DND-41 (cell line): ENCODE measurements around the gene PAN3.
A peak's percentile ranks its signal among the peaks of the same experiment; 100 is the strongest.

Experiments
- ATAC-seq: fragments of 200-7000 bp; cut with Tn5 transposase; 3 replicates; pipeline ENCODE4 v1.9.1; 2021; ENCODE audit warnings: low read depth; ENCODE audit not compliant: insufficient read depth
- DNase-seq: peaks from one replicate; pipeline ENCODE4 v3.0.0-alpha.2; 2020
- H2AFZ ChIP-seq: 2 replicates; pipeline ENCODE4 v1.6.0; 2012; ENCODE audit warnings: low read depth, low read length
- H3K27ac ChIP-seq: 2 replicates; pipeline ENCODE4 v1.5.1; 2012; ENCODE audit warnings: low read length, inconsistent platforms
- H3K27me3 ChIP-seq: fragments of 200-600 bp; sonication (generic); 2 replicates; pipeline ENCODE4 v1.6.0; 2012; ENCODE audit warnings: low read length, mild to moderate bottlenecking, inconsistent platforms; ENCODE audit not compliant: insufficient read depth, poor library complexity
- H3K36me3 ChIP-seq: 2 replicates; pipeline ENCODE4 v1.5.1; 2012; ENCODE audit warnings: low read length, inconsistent platforms; ENCODE audit not compliant: insufficient read depth
- H3K4me1 ChIP-seq: 2 replicates; pipeline ENCODE4 v1.5.1; 2012; ENCODE audit warnings: mild to moderate bottlenecking, low read length; ENCODE audit not compliant: insufficient read depth
- H3K4me2 ChIP-seq: 2 replicates; pipeline ENCODE4 v1.6.0; 2012; ENCODE audit warnings: mild to moderate bottlenecking, moderate library complexity, low read length, inconsistent platforms; ENCODE audit not compliant: insufficient read depth
- H3K4me3 ChIP-seq, 2 experiments: fragments of 200-600 bp in 1 of 2; shearing (Covaris generic) in 1 of 2; 2 replicates each; pipeline ENCODE4 v1.5.1; 2012 to 2016; ENCODE audit warnings: inconsistent platforms in 2 of 2, low read length in 2 of 2, mild to moderate bottlenecking in 2 of 2, low read depth in 1 of 2, moderate library complexity in 1 of 2
- H3K79me2 ChIP-seq: 2 replicates; pipeline ENCODE4 v1.6.0; 2012; ENCODE audit warnings: low read length, inconsistent platforms; ENCODE audit not compliant: insufficient read depth
- H3K9ac ChIP-seq: 2 replicates; pipeline ENCODE4 v1.6.0; 2012; ENCODE audit warnings: low read depth, mild to moderate bottlenecking, inconsistent platforms, low read length, moderate library complexity
- H3K9me3 ChIP-seq: 2 replicates; pipeline ENCODE4 v1.5.1; 2012; ENCODE audit warnings: low read length, moderate library complexity, mild to moderate bottlenecking, inconsistent platforms; ENCODE audit not compliant: insufficient read depth, severe bottlenecking
- H4K20me1 ChIP-seq: 2 replicates; pipeline ENCODE4 v1.6.0; 2012; ENCODE audit warnings: low read length; ENCODE audit not compliant: insufficient read depth
- EZH2 ChIP-seq: IDR thresholded peaks from 3 replicates; pipeline ENCODE4 v1.6.1; 2012; ENCODE audit warnings: borderline replicate concordance, low read depth, mild to moderate bottlenecking, moderate library complexity, low read length, inconsistent platforms; ENCODE audit not compliant: severe bottlenecking
- TF ChIP-seq, protein P1 (sequence below): IDR thresholded peaks from 2 replicates; pipeline ENCODE4 v1.5.1; 2012; ENCODE audit warnings: borderline replicate concordance, low read length, moderate library complexity, mild to moderate bottlenecking; ENCODE audit not compliant: poor library complexity, severe bottlenecking; ENCODE audit errors: extremely low read depth

Gene PAN3

DNA sequence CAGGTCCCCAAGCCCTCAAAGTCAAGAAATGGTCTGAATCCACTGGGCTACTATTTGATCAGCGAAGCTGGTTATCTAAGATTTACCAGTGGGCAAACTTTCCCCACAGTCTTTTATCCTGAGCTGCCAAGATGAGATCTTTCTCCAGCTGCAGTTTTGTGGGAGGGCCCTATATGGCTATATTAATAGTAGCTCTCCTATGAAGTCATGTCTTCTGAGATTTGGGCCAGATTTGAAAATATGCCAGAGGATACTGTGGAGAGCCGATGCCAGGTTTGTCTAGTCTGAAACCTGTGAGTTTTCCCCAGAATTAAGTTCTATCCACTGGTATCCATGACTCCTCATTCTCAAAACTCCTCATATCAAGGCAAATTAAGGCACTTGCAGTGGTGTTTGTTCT lies 183.4 kb downstream of the PAN3 start:
- no peak overlapping the region for H3K4me3 ChIP-seq
- H3K27me3 ChIP-seq, result no peaks in the 10 kb centered on the region
- ATAC-seq, result no peak
- no peaks in the 10 kb centered on the region for H3K36me3 ChIP-seq
- no peak for DNase-seq
- no peak for TF ChIP-seq EZH2
- TF ChIP-seq, protein P1, sequence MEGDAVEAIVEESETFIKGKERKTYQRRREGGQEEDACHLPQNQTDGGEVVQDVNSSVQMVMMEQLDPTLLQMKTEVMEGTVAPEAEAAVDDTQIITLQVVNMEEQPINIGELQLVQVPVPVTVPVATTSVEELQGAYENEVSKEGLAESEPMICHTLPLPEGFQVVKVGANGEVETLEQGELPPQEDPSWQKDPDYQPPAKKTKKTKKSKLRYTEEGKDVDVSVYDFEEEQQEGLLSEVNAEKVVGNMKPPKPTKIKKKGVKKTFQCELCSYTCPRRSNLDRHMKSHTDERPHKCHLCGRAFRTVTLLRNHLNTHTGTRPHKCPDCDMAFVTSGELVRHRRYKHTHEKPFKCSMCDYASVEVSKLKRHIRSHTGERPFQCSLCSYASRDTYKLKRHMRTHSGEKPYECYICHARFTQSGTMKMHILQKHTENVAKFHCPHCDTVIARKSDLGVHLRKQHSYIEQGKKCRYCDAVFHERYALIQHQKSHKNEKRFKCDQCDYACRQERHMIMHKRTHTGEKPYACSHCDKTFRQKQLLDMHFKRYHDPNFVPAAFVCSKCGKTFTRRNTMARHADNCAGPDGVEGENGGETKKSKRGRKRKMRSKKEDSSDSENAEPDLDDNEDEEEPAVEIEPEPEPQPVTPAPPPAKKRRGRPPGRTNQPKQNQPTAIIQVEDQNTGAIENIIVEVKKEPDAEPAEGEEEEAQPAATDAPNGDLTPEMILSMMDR, result no peak
- no peak overlapping the region for H2AFZ ChIP-seq
- no peak overlapping the region for H3K4me2 ChIP-seq
- no peaks in the 10 kb centered on the region for H3K9me3 ChIP-seq
- H3K9ac ChIP-seq, result no peak overlapping the region
- no peaks in the 10 kb centered on the region for H3K79me2 ChIP-seq
- H3K27ac ChIP-seq, result no peak overlapping the region
- no peaks in the 10 kb centered on the region for H4K20me1 ChIP-seq
- H3K4me1 ChIP-seq, result 0 out of 2 replicates have a peak, but pooled peaks cover 4% of the 10 kb centered on the region

DNA sequence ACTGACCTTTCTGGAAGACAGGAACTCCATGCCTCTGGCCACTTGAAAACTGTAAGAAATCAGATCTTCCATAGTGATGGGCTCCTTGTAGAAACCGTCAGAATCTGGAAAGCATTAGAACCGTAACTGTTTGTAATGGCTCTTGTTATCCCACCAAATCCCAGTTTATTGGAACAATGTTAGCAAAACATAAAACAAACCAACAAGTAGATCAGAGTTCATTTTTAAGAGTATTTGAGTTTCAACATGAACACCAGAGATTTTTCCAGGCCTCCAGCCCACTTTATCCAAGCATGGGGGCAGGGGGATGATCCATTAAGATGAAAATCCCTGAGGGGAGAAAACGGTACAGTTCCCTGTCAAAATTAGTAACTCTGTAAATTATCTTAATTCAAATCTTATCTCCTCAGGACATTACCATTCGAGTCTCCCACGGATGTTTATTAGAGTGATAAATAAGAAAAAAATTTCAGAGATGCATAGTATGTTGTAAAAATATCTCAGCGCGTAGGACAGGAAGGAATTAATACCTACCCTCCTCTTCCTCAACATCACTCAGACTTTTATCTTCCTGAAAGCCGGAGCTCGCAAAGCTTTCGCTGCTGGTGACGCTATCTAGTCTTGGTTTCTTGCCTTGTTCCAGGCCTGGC lies 184.0 kb downstream of the PAN3 start:
- DNase-seq, result no peak
- Histone ChIP-seq H4K20me1 (no peaks in the 10 kb centered on the region), H3K9me3 (no peaks in the 10 kb centered on the region), H2AFZ (no peak overlapping the region), H3K4me2 (no peak overlapping the region), H3K79me2 (no peaks in the 10 kb centered on the region), H3K36me3 (no peaks in the 10 kb centered on the region), H3K27ac (no peak overlapping the region), H3K9ac (no peak overlapping the region), H3K27me3 (no peaks in the 10 kb centered on the region), H3K4me1 (0 out of 2 replicates have a peak, but pooled peaks cover 4% of the 10 kb centered on the region), H3K4me3 (no peak overlapping the region)
- ATAC-seq, result no peak
- TF ChIP-seq, protein P1, result no peak
- no peak for TF ChIP-seq EZH2

DNA sequence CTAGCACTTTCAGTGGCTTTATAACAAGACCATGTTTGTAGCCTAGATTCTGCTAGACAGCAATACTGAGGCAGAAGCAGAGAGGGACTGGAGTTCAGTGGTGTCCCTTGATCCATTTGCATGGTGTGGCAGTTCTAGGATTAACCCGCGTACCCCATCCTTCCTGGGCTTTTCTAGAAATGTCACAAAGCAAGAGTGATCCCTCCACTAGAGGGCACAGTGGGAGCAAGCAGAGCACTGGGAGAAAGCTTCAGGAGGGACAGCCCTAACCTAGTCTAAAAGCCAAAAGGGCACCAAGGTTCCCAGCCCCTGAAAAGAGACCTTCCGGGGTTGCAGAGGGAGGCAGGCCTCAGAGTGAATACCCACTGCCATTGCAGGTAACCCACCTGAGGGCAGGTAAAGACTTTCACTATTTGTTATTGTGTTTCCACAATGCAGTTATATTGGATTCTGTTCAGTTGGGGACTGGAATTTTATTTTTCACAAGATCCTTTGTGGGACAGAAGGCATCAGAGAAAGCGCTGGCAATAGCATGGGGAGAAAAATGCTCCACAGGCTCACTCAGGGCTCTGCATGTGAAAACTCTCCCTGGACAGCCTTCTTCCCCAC lies 185.9 kb downstream of the PAN3 start:
- no peak overlapping the region for H3K4me2 ChIP-seq
- no peak for TF ChIP-seq EZH2
- TF ChIP-seq, protein P1, result peak; percentile 94
- H3K27ac ChIP-seq, result 0 out of 2 replicates have a peak overlapping the region, but pooled peaks have one; percentile 19
- ATAC-seq (peak; percentile 94), DNase-seq (peak; percentile 75)
- H3K4me3 ChIP-seq, result no peak overlapping the region
- no peaks in the 10 kb centered on the region for H3K9me3 ChIP-seq
- no peaks in the 10 kb centered on the region for H3K27me3 ChIP-seq
- H3K36me3 ChIP-seq, result no peaks in the 10 kb centered on the region
- H3K4me1 ChIP-seq, result 0 out of 2 replicates have a peak, but pooled peaks cover 4% of the 10 kb centered on the region
- H3K79me2 ChIP-seq, result no peaks in the 10 kb centered on the region
- no peak overlapping the region for H3K9ac ChIP-seq
- H4K20me1 ChIP-seq, result no peaks in the 10 kb centered on the region
- H2AFZ ChIP-seq, result no peak overlapping the region
